ENCODE results near the gene VGLL4.

The VGLL4 gene

GRCh38 chr3:11624704-11625375 is 18.9 kb downstream of the VGLL4 start:
- Mint-ChIP-seq H3K27ac (peak overlapping the region in 2 of 3 experiments; percentile 28 to 44), H3K27me3 (ENCODE audit: low read depth) (no peaks in the 10 kb centered on the region), H3K4me1 (peaks cover 65% of the 10 kb centered on the region), H3K9me3 (no peaks in the 10 kb centered on the region), H3K4me3 (no peak overlapping the region), H3K36me3 (ENCODE audit: low read depth) (peaks cover 49% of the 10 kb centered on the region)
- no peak for TF ChIP-seq CTCF (IDR thresholded peaks at IDR 0.05; ENCODE audit: unreplicated experiment in 3 of 3)

- TF ChIP-seq CTCF (IDR thresholded peaks at IDR 0.05; ENCODE audit: unreplicated experiment in 3 of 3), result no peak
- Mint-ChIP-seq H3K27ac (peak overlapping the region in 1 of 3 experiments; percentile 44), H3K9me3 (no peaks in the 10 kb centered on the region), H3K4me1 (peaks cover 70% of the 10 kb centered on the region), H3K36me3 (ENCODE audit: low read depth) (peaks cover 46% of the 10 kb centered on the region), H3K4me3 (no peak overlapping the region), H3K27me3 (ENCODE audit: low read depth) (no peaks in the 10 kb centered on the region)
Observed at GRCh38 chr3:11624161-11624560, 19.6 kb downstream of the VGLL4 start.

GRCh38 chr3:11622586-11623550 is 20.8 kb downstream of the VGLL4 start:
- Mint-ChIP-seq H3K27me3 (ENCODE audit: low read depth) (no peaks in the 10 kb centered on the region), H3K36me3 (ENCODE audit: low read depth) (peaks cover 43% of the 10 kb centered on the region), H3K27ac (no peak overlapping the region), H3K4me3 (no peak overlapping the region), H3K4me1 (peaks cover 82% of the 10 kb centered on the region), H3K9me3 (no peaks in the 10 kb centered on the region)
- no peak for TF ChIP-seq CTCF (IDR thresholded peaks at IDR 0.05; ENCODE audit: unreplicated experiment in 3 of 3)

GRCh38 chr3:11621077-11621476 is 22.6 kb downstream of the VGLL4 start:
- Mint-ChIP-seq H3K9me3 (no peaks in the 10 kb centered on the region), H3K36me3 (ENCODE audit: low read depth) (peaks cover 31% of the 10 kb centered on the region), H3K27me3 (ENCODE audit: low read depth) (no peaks in the 10 kb centered on the region), H3K27ac (peak overlapping the region in 1 of 3 experiments; percentile 27), H3K4me1 (peaks cover 91% of the 10 kb centered on the region), H3K4me3 (no peak overlapping the region)
- no peak for TF ChIP-seq CTCF (IDR thresholded peaks at IDR 0.05; ENCODE audit: unreplicated experiment in 3 of 3)

- H3K27me3 Mint-ChIP-seq (ENCODE audit: low read depth), result no peaks in the 10 kb centered on the region
- H3K4me3 Mint-ChIP-seq, result no peak overlapping the region
Observed at GRCh38 chr3:11619946-11620652, 23.6 kb downstream of the VGLL4 start.

More at GRCh38 chr3:11619946-11620652, 23.6 kb downstream of the VGLL4 start:
- peak overlapping the region; percentile 38 to 84 (median 59) for H3K27ac Mint-ChIP-seq
- no peak for TF ChIP-seq CTCF (IDR thresholded peaks at IDR 0.05; ENCODE audit: unreplicated experiment in 3 of 3)
- peaks cover 22% of the 10 kb centered on the region for H3K36me3 Mint-ChIP-seq (ENCODE audit: low read depth)
- H3K4me1 Mint-ChIP-seq, result peaks cover 91% of the 10 kb centered on the region
- no peaks in the 10 kb centered on the region for H3K9me3 Mint-ChIP-seq

Data from nephron (organoid).